CD4-positive, alpha-beta T cell (primary cell): ENCODE data around the gene COL28A1. TPM values are rescaled to one million over a fixed set of nuclear protein-coding genes. Genes with fewer than 3 reads are reported as not detected.

Experiments used
- ATAC-seq: fragments of 200-7000 bp; cut with Tn5 transposase; one replicate; pipeline ENCODE4 v1.10.0; 2022; ENCODE audit warnings: mild to moderate bottlenecking; ENCODE audit not compliant: poor library complexity
- CTCF ChIA-PET: fragments of 350-600 bp; sonication (Branson Sonifier 250); formaldehyde crosslinking; loops from one replicate; lab custom pipeline; 2021; ENCODE audit warnings: antibody characterized with exemption, inconsistent platforms; lab: Charles Lee
- POLR2A ChIA-PET: fragments of 350-600 bp; sonication (Branson Sonifier 250); formaldehyde crosslinking; loops from one replicate; lab custom pipeline; 2021; ENCODE audit warnings: antibody characterized with exemption, inconsistent platforms; lab: Charles Lee
- DNase-seq, 14 experiments: peaks; one replicate each; pipeline ENCODE4 v3.0.0-alpha.2; 2013 to 2020; ENCODE audit warnings: mixed read lengths in 2 of 14
- H3K27ac ChIP-seq, 2 donors: one replicate each; pipeline versions ENCODE4 v1.5.1 to v1.7.0; 2013; ENCODE audit warnings: low read length in 2 of 2, low read depth in 1 of 2, mild to moderate bottlenecking in 1 of 2
- H3K27me3 ChIP-seq, 2 experiments: 1 replicate in 1 of 2; 2 replicates in 1 of 2; pipeline versions ENCODE4 v1.6.1 to v1.7.0; 2013; ENCODE audit warnings: low read length in 2 of 2, control low read depth in 1 of 2, mild to moderate bottlenecking in 1 of 2, moderate library complexity in 1 of 2; ENCODE audit not compliant: insufficient read depth in 2 of 2, control insufficient read depth in 1 of 2
- H3K36me3 ChIP-seq: one replicate; pipeline ENCODE4 v1.6.1; 2013; ENCODE audit warnings: low read length, control low read depth; ENCODE audit not compliant: insufficient read depth
- H3K4me1 ChIP-seq: one replicate; pipeline ENCODE4 v1.6.1; 2013; ENCODE audit warnings: low read length, control low read depth; ENCODE audit not compliant: insufficient read depth
- H3K4me3 ChIP-seq: one replicate; pipeline ENCODE4 v1.5.1; 2013; ENCODE audit warnings: mild to moderate bottlenecking, low read length, moderate library complexity
- H3K9me3 ChIP-seq, 2 experiments: 1 replicate in 1 of 2; 2 replicates in 1 of 2; pipeline versions ENCODE4 v1.6.1 to v1.7.0; 2013; ENCODE audit warnings: low read length in 2 of 2, mild to moderate bottlenecking in 2 of 2, control low read depth in 1 of 2, moderate library complexity in 1 of 2; ENCODE audit not compliant: control insufficient read depth in 1 of 2, insufficient read depth in 1 of 2
- H3K27ac Mint-ChIP-seq: one replicate; pipeline ENCODE4 v1.8.0; 2020; ENCODE audit warnings: mixed read lengths
- H3K27me3 Mint-ChIP-seq: one replicate; pipeline ENCODE4 v1.8.0; 2021; ENCODE audit warnings: mixed read lengths
- H3K36me3 Mint-ChIP-seq: one replicate; pipeline ENCODE4 v1.8.0; 2021; ENCODE audit warnings: low read depth, mixed read lengths
- H3K4me1 Mint-ChIP-seq: one replicate; pipeline ENCODE4 v1.8.0; 2021; ENCODE audit warnings: low read depth, mixed read lengths
- H3K4me3 Mint-ChIP-seq: one replicate; pipeline ENCODE4 v1.8.0; 2020; ENCODE audit warnings: mild to moderate bottlenecking, mixed read lengths
- H3K9me3 Mint-ChIP-seq: one replicate; pipeline ENCODE4 v1.8.0; 2020; ENCODE audit warnings: mixed read lengths
- intact Hi-C, 2 experiments: fragments of 100-400 bp; cut with DNase I in 1 of 2; cut with micrococcal nuclease in 1 of 2; formaldehyde crosslinking; loops; one replicate each; pipeline versions ENCODE4 v1.15.1 to v1.9.0; 2023 to 2025; cut with DNase I, micrococcal nuclease
- total RNA-seq, 174 experiments: library from RNA in 2 of 174; stranded (reverse) in 2 of 174; gene quantifications; one replicate each; pipeline ENCODE4 v1.2.3 and lab custom pipeline; 2021 to 2026
- TF ChIP-seq, protein P1 (sequence below): fragments of 200-600 bp; IDR thresholded peaks from one replicate; pipeline ENCODE4 v1.8.0; 2022; ENCODE audit warnings: antibody characterized with exemption, mild to moderate bottlenecking

COL28A1 gene
- total RNA-seq, 2 experiments from 2014 or later: 0.22 TPM; not detected in 1

DNA sequence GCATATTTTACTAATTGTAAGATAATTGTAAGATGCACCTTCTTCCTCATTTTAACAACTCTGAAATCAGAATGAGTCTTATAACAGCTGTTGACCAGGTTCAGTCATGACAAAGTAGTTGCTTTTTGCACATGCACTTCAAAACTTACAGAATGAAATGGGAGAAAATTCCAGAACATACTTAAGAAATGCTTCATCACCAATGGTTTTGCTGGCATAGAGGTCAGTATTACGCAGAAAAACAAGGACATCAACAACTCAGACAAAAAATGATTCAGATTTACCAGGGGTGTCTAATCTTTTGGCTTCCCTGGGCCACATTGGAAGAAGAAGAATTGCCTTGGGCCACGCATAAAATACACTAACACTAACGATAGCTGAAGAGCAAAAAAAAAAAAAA is 13.3 kb downstream of the COL28A1 start:
- no peaks in the 10 kb centered on the region for H3K27me3 Mint-ChIP-seq
- ATAC-seq (no peak), DNase-seq (no peak)
- no peaks in the 10 kb centered on the region for H3K4me1 Mint-ChIP-seq
- Histone ChIP-seq H3K27me3 (no peaks in the 10 kb centered on the region), H3K27ac (no peak overlapping the region), H3K4me1 (no peaks in the 10 kb centered on the region), H3K4me3 (no peak overlapping the region), H3K9me3 (no peaks in the 10 kb centered on the region), H3K36me3 (no peaks in the 10 kb centered on the region)
- H3K27ac Mint-ChIP-seq: no peak overlapping the region
- intact Hi-C loops: no loop called here
- H3K4me3 Mint-ChIP-seq: no peak overlapping the region
- no peaks in the 10 kb centered on the region for H3K36me3 Mint-ChIP-seq
- ChIA-PET CTCF (interaction anchor here (0.7 kb wide), 1 partner anchor 486 kb away, joined by 4 read pairs; no protein-coding TSS in a partner anchor), POLR2A (no interaction called here)
- TF ChIP-seq, protein P1, sequence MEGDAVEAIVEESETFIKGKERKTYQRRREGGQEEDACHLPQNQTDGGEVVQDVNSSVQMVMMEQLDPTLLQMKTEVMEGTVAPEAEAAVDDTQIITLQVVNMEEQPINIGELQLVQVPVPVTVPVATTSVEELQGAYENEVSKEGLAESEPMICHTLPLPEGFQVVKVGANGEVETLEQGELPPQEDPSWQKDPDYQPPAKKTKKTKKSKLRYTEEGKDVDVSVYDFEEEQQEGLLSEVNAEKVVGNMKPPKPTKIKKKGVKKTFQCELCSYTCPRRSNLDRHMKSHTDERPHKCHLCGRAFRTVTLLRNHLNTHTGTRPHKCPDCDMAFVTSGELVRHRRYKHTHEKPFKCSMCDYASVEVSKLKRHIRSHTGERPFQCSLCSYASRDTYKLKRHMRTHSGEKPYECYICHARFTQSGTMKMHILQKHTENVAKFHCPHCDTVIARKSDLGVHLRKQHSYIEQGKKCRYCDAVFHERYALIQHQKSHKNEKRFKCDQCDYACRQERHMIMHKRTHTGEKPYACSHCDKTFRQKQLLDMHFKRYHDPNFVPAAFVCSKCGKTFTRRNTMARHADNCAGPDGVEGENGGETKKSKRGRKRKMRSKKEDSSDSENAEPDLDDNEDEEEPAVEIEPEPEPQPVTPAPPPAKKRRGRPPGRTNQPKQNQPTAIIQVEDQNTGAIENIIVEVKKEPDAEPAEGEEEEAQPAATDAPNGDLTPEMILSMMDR: no peak
- no peaks in the 10 kb centered on the region for H3K9me3 Mint-ChIP-seq

DNA sequence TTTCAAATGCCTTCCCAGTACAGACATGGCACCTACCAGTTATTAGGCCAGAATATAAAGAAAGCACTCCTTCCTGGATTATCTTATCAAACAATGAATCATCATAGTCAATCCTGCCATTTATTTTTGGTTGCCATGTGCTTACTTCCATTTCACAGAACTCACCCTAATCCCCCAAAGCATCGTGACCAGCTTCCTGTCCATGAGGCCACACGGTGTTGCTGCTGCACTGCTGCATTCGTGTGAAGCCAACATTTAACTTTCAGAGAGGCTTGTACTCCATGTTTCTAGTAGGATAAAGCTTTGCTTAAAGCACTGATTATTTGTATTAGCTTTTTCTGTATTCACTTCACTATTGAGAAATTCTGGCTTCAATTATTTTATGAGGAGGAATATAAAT is 14.4 kb downstream of the COL28A1 start:
- Histone ChIP-seq H3K4me3 (no peak overlapping the region), H3K27ac (no peak overlapping the region), H3K9me3 (no peaks in the 10 kb centered on the region), H3K27me3 (no peaks in the 10 kb centered on the region), H3K36me3 (no peaks in the 10 kb centered on the region), H3K4me1 (no peaks in the 10 kb centered on the region)
- DNase-seq (no peak), ATAC-seq (no peak)
- H3K27ac Mint-ChIP-seq: no peak overlapping the region
- TF ChIP-seq, protein P1: no peak
- POLR2A ChIA-PET: no interaction called here
- H3K4me3 Mint-ChIP-seq: no peak overlapping the region
- no peaks in the 10 kb centered on the region for H3K36me3 Mint-ChIP-seq
- intact Hi-C loops: no loop called here
- no peaks in the 10 kb centered on the region for H3K4me1 Mint-ChIP-seq
- H3K27me3 Mint-ChIP-seq: no peaks in the 10 kb centered on the region
- CTCF ChIA-PET: no interaction called here
- H3K9me3 Mint-ChIP-seq: no peaks in the 10 kb centered on the region

DNA sequence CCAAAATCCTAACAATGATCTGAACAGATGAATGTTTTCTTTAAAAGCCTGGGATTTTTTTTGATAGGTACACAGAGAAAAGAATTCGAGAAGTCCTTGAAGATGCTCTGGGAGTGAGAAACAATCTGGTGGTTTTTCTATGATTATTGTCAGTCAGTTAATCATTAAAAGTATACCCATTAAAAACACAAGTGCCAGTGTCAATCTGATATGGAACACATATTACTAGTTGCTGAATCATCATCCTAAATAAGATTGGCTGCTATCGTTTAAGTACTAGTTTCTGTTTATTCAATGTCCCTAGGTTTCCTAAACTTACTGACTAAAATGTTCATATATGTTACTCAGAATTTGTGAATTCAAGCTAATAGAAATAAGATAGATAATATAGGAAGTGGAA is 16.1 kb downstream of the COL28A1 start:
- H3K4me3 Mint-ChIP-seq: no peak overlapping the region
- no peaks in the 10 kb centered on the region for H3K36me3 Mint-ChIP-seq
- no peaks in the 10 kb centered on the region for H3K27me3 Mint-ChIP-seq
- DNase-seq: no peak
- Histone ChIP-seq H3K4me1 (no peaks in the 10 kb centered on the region), H3K36me3 (no peaks in the 10 kb centered on the region), H3K9me3 (no peaks in the 10 kb centered on the region), H3K27me3 (no peaks in the 10 kb centered on the region), H3K27ac (no peak overlapping the region), H3K4me3 (no peak overlapping the region)
- no peaks in the 10 kb centered on the region for H3K9me3 Mint-ChIP-seq
- ChIA-PET POLR2A (no interaction called here), CTCF (no interaction called here)
- intact Hi-C loops: no loop called here
- no peak for ATAC-seq
- H3K4me1 Mint-ChIP-seq: no peaks in the 10 kb centered on the region
- TF ChIP-seq, protein P1: no peak
- H3K27ac Mint-ChIP-seq: no peak overlapping the region
